Keratinocyte (primary cell): ENCODE results near the gene ARHGAP12. TPM values are rescaled to one million over a fixed set of nuclear protein-coding genes. Genes with fewer than 3 reads are reported as not detected.

Experiments used
- DNase-seq: peaks from one replicate; pipeline ENCODE4 v3.0.0-alpha.2; 2011; ENCODE audit warnings: low read depth, missing footprints, low spot score
- FAIRE-seq: peaks from 2 replicates; lab custom pipeline; 2011; peaks lifted over from hg19 to GRCh38; lab: Jason Lieb, UNC
- H2AFZ ChIP-seq: 2 replicates; pipeline ENCODE4 v1.6.0; 2012; ENCODE audit warnings: low read length, control low read depth, inconsistent platforms; ENCODE audit not compliant: control insufficient read depth
- H3K27ac ChIP-seq: 2 replicates; pipeline ENCODE4 v1.5.1; 2011; ENCODE audit warnings: low read length; ENCODE audit not compliant: control insufficient read depth, insufficient read depth
- H3K27me3 ChIP-seq: 3 replicates; pipeline ENCODE4 v1.6.0; 2011; ENCODE audit warnings: low read length; ENCODE audit not compliant: control insufficient read depth, insufficient read depth; ENCODE audit errors: extremely low read depth
- H3K36me3 ChIP-seq, 2 experiments: 2 replicates in 1 of 2; 3 replicates in 1 of 2; pipeline ENCODE4 v1.5.1; 2011; ENCODE audit warnings: low read length in 2 of 2, mild to moderate bottlenecking in 1 of 2; ENCODE audit not compliant: control insufficient read depth in 2 of 2, insufficient read depth in 2 of 2; ENCODE audit errors: extremely low read depth in 1 of 2
- H3K4me1 ChIP-seq: 3 replicates; pipeline ENCODE4 v1.5.1; 2011; ENCODE audit warnings: low read length; ENCODE audit not compliant: control insufficient read depth, insufficient read depth; ENCODE audit errors: extremely low read depth
- H3K4me2 ChIP-seq: 3 replicates; pipeline ENCODE4 v1.6.0; 2011; ENCODE audit warnings: low read depth, low read length; ENCODE audit not compliant: control insufficient read depth, insufficient read depth; ENCODE audit errors: extremely low read depth
- H3K4me3 ChIP-seq, 3 experiments: fragments of 200-600 bp in 1 of 3; sonication (generic) in 1 of 3; 2 replicates in 2 of 3; 3 replicates in 1 of 3; pipeline ENCODE4 v1.5.1; 2011 to 2016; ENCODE audit warnings: low read length in 3 of 3, mild to moderate bottlenecking in 3 of 3, control low read depth in 2 of 3, inconsistent platforms in 1 of 3, low read depth in 1 of 3, mixed read lengths in 1 of 3, mixed run types in 1 of 3, moderate library complexity in 1 of 3; ENCODE audit not compliant: control insufficient read depth in 2 of 3, insufficient read depth in 2 of 3; ENCODE audit errors: extremely low read depth in 1 of 3
- H3K79me2 ChIP-seq: 2 replicates; pipeline ENCODE4 v1.6.0; 2012; ENCODE audit warnings: low read length; ENCODE audit not compliant: control insufficient read depth, insufficient read depth
- H3K9ac ChIP-seq: 3 replicates; pipeline ENCODE4 v1.6.0; 2011; ENCODE audit warnings: low read length; ENCODE audit not compliant: control insufficient read depth, insufficient read depth; ENCODE audit errors: extremely low read depth
- H3K9me1 ChIP-seq: 3 replicates; pipeline ENCODE4 v1.6.0; 2011; ENCODE audit warnings: low read length; ENCODE audit not compliant: control insufficient read depth, insufficient read depth; ENCODE audit errors: extremely low read depth
- H3K9me3 ChIP-seq: 2 replicates; pipeline ENCODE4 v1.5.1; 2012; ENCODE audit warnings: low read depth, low read length; ENCODE audit not compliant: control insufficient read depth
- H4K20me1 ChIP-seq: 3 replicates; pipeline ENCODE4 v1.6.0; 2011; ENCODE audit warnings: low read length; ENCODE audit not compliant: control insufficient read depth, insufficient read depth; ENCODE audit errors: extremely low read depth
- EZH2 ChIP-seq: IDR thresholded peaks from one replicate; pipeline ENCODE4 v1.6.1; 2012; ENCODE audit warnings: inconsistent platforms, mild to moderate bottlenecking, low read length, moderate library complexity
- dilution Hi-C: fragments of 300-500 bp; cut with MboI; formaldehyde crosslinking; loops from one replicate; pipeline ENCODE4 v1.7.0; 2020; ENCODE audit warnings: low sequenced_read_pairs; ENCODE audit not compliant: extremely low pct_ligation_motif_present
- polyA plus RNA-seq, 5 experiments: library from polyadenylated mRNA; depleted of rRNA in 3 of 5; stranded (reverse) in 3 of 5; stranded (forward) in 1 of 5; unstranded in 1 of 5; fragments of >200 nt; gene quantifications; 1 replicate in 1 of 5; 2 replicates in 3 of 5; 3 replicates in 1 of 5; pipeline versions ENCODE4 v1.2.1 to v1.2.3, GENCODE V29; 2011 to 2012; ENCODE audit warnings: missing spikeins in 2 of 5, low read depth in 1 of 5, low replicate concordance in 1 of 5
- TF ChIP-seq, protein P1 (sequence below), 3 experiments: IDR thresholded peaks in 1 of 3; conservative IDR thresholded peaks in 1 of 3; optimal IDR thresholded peaks in 1 of 3; 2 replicates in 2 of 3; 3 replicates in 1 of 3; pipeline versions ENCODE3 to v1.5.1; 2011; ENCODE audit warnings: low read length in 3 of 3, mild to moderate bottlenecking in 3 of 3, moderate library complexity in 2 of 3, control low read depth in 1 of 3, inconsistent platforms in 1 of 3; ENCODE audit not compliant: insufficient read depth in 2 of 3; ENCODE audit errors: extremely low read depth in 1 of 3

Gene ARHGAP12
- polyA plus RNA-seq, 1 donor (not counting 4 experiments of a cell fraction or from before 2014, with no cell fraction given) = 26.6 TPM

DNA sequence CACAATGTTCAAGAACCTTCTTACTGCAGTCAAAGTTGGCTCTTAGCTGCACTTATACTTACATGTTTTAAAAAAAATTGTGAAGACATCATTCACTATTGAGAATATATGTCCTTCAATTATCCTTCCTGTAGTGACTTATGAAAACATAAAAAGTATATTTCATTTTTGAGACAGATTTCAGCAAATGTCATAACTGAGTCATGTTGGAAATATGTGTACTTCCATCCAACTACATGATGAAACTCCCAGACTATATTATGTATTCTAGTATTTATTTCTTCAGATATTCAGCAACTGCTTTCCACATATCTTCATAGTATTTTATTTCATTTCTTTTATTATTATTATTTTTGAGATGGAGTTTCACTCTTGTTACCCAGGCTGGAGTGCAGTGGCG, 160.2 kb downstream of the ARHGAP12 start:
- Histone ChIP-seq H3K4me2 (peak overlapping the region; percentile 58), H3K9ac (no peak overlapping the region), H3K79me2 (no peaks in the 10 kb centered on the region), H3K27ac (peak overlapping the region; percentile 82), H3K36me3 (no peaks in the 10 kb centered on the region), H4K20me1 (no peaks in the 10 kb centered on the region), H3K4me1 (peaks cover 14% of the 10 kb centered on the region), H3K9me1 (no peaks in the 10 kb centered on the region), H2AFZ (no peak overlapping the region), H3K9me3 (no peaks in the 10 kb centered on the region), H3K4me3 (no peak overlapping the region), H3K27me3 (no peaks in the 10 kb centered on the region)
- dilution Hi-C loops = no loop called here
- no peak for TF ChIP-seq EZH2
- TF ChIP-seq, protein P1, sequence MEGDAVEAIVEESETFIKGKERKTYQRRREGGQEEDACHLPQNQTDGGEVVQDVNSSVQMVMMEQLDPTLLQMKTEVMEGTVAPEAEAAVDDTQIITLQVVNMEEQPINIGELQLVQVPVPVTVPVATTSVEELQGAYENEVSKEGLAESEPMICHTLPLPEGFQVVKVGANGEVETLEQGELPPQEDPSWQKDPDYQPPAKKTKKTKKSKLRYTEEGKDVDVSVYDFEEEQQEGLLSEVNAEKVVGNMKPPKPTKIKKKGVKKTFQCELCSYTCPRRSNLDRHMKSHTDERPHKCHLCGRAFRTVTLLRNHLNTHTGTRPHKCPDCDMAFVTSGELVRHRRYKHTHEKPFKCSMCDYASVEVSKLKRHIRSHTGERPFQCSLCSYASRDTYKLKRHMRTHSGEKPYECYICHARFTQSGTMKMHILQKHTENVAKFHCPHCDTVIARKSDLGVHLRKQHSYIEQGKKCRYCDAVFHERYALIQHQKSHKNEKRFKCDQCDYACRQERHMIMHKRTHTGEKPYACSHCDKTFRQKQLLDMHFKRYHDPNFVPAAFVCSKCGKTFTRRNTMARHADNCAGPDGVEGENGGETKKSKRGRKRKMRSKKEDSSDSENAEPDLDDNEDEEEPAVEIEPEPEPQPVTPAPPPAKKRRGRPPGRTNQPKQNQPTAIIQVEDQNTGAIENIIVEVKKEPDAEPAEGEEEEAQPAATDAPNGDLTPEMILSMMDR (optimal IDR thresholded peaks at IDR 0.05 in 1 of 3, IDR thresholded peaks at IDR 0.05 in 1 of 3, conservative IDR thresholded peaks at IDR 0.05 in 1 of 3; ENCODE audit: extremely low read depth in 1 of 3, insufficient read depth in 2 of 3, low read length in 3 of 3) = no peak
- DNase-seq (no peak), FAIRE-seq (no peak)

DNA sequence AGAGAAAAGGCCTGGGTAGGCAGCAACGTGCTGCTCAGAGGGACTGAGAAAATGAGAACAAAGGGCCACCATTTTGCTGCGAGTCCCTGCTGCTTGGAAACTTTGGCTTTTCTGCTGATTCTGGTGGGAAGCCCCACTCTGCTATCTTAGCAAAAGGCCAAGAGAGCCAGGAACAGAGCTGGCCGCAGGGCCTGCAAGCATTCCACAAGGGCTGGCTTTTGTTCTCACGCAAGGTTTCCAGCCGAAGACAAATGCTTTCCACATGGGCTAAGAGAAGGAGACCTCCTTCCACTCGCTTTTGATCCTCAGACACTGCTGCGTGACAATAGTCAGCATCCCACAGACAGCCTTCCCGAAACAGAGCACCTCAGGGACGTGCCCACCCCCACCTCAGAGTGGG, 163.1 kb downstream of the ARHGAP12 start:
- FAIRE-seq (no peak), DNase-seq (no peak)
- Histone ChIP-seq H3K9ac (no peak overlapping the region), H2AFZ (no peak overlapping the region), H3K79me2 (no peaks in the 10 kb centered on the region), H3K9me3 (no peaks in the 10 kb centered on the region), H3K27ac (no peak overlapping the region), H3K36me3 (no peaks in the 10 kb centered on the region), H3K4me3 (no peak overlapping the region), H3K4me1 (peaks cover 22% of the 10 kb centered on the region), H3K27me3 (no peaks in the 10 kb centered on the region), H3K4me2 (no peak overlapping the region), H4K20me1 (no peaks in the 10 kb centered on the region), H3K9me1 (no peaks in the 10 kb centered on the region)
- dilution Hi-C loops = no loop called here
- TF ChIP-seq, protein P1 (optimal IDR thresholded peaks at IDR 0.05 in 1 of 3, IDR thresholded peaks at IDR 0.05 in 1 of 3, conservative IDR thresholded peaks at IDR 0.05 in 1 of 3; ENCODE audit: extremely low read depth in 1 of 3, insufficient read depth in 2 of 3, low read length in 3 of 3) = no peak
- no peak for TF ChIP-seq EZH2
